K562 (cell line): ENCODE data around the gene EFCAB8.

Source experiments
- ZNF143 ChIP-seq: sonication (generic); formaldehyde crosslinking; IDR thresholded peaks from 2 replicates; pipeline ENCODE4 v1.9.0; 2022; ENCODE audit warnings: mild to moderate bottlenecking, missing genetic modification reagents
- TF ChIP-seq, protein P1 (sequence below), 3 experiments: IDR thresholded peaks in 2 of 3; conservative IDR thresholded peaks in 1 of 3; 2 replicates each; pipeline ENCODE4 v1.5.1; 2011 to 2012; ENCODE audit warnings: low read length in 3 of 3, mild to moderate bottlenecking in 3 of 3, control low read depth in 2 of 3, improper control_type of control experiment in 1 of 3, inconsistent platforms in 1 of 3, low read depth in 1 of 3, mixed read lengths in 1 of 3, moderate library complexity in 1 of 3; ENCODE audit not compliant: insufficient read depth in 2 of 3

DNA sequence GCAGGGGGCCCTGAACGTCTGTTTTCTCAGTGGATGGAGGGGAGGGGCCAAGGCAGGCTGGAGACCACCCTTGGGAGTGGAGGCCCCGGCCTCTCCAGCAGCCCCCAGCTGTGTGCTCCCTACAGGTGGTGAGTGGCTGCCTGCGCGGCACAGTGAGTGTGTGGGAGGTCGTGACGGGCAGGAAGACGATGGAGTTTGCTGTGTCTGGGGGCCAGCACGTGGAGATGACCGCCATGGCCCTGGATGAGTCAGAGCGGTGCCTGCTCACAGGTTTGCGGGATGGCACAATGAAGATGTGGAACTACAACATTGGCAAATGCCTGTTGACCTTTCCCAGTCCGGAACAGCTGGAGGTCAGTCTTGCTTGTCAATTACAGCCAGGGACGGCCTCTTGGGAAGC lies 52.6 kb downstream of the EFCAB8 start:
- TF ChIP-seq ZNF143 (CRISPR knock-in tag) = no peak
- TF ChIP-seq, protein P1, sequence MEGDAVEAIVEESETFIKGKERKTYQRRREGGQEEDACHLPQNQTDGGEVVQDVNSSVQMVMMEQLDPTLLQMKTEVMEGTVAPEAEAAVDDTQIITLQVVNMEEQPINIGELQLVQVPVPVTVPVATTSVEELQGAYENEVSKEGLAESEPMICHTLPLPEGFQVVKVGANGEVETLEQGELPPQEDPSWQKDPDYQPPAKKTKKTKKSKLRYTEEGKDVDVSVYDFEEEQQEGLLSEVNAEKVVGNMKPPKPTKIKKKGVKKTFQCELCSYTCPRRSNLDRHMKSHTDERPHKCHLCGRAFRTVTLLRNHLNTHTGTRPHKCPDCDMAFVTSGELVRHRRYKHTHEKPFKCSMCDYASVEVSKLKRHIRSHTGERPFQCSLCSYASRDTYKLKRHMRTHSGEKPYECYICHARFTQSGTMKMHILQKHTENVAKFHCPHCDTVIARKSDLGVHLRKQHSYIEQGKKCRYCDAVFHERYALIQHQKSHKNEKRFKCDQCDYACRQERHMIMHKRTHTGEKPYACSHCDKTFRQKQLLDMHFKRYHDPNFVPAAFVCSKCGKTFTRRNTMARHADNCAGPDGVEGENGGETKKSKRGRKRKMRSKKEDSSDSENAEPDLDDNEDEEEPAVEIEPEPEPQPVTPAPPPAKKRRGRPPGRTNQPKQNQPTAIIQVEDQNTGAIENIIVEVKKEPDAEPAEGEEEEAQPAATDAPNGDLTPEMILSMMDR (IDR thresholded peaks at IDR 0.05 in 2 of 3, conservative IDR thresholded peaks at IDR 0.05 in 1 of 3; ENCODE audit: insufficient read depth in 2 of 3, low read depth in 1 of 3, low read length in 3 of 3) = no peak
